ENCODE data around the gene TLE4. TPM values are rescaled to one million over a fixed set of nuclear protein-coding genes. Genes with fewer than 3 reads are reported as not detected.

The TLE4 gene
- total and polyA plus RNA-seq, 2 experiments from 2014 or later: 29.6 to 38.4 TPM

- Histone ChIP-seq H3K4me1 (ENCODE audit: insufficient read depth) (peaks cover 7% of the 10 kb centered on the region), H3K79me2 (peaks cover 7% of the 10 kb centered on the region), H3K9me3 (ENCODE audit: low read depth) (no peaks in the 10 kb centered on the region), H3K27me3 (no peaks in the 10 kb centered on the region), H3K4me3 (no peak overlapping the region), H3K27ac (no peak overlapping the region), H4K20me1 (ENCODE audit: insufficient read depth, poor library complexity, severe bottlenecking) (no peaks in the 10 kb centered on the region), H3K36me3 (replicated peaks; ENCODE audit: insufficient read depth, low read depth) (no peaks in the 10 kb centered on the region), H3K4me2 (no peak overlapping the region), H3K9me2 (replicated peaks; ENCODE audit: insufficient read depth) (no peaks in the 10 kb centered on the region), H2AFZ (no peak overlapping the region)
- TF ChIP-seq CTCF (IDR thresholded peaks at IDR 0.05; ENCODE audit: poor library complexity): no peak
- no peak for TF ChIP-seq EZH2phosphoT487 (IDR thresholded peaks at IDR 0.05; ENCODE audit: low read depth, severe bottlenecking, unreplicated experiment)
- TF ChIP-seq EZH2 (IDR thresholded peaks at IDR 0.05; ENCODE audit: borderline replicate concordance): no peak
- no peak for DNase-seq (ENCODE audit: low spot score)
- WGBS (ENCODE audit: low lambda C conversion rate, missing lambda C conversion rate): 93% methylated on average over 3 of the region's 3 CpGs
Observed at GRCh38 chr9:79673614-79674013, 101.8 kb downstream of the TLE4 start.

DNA sequence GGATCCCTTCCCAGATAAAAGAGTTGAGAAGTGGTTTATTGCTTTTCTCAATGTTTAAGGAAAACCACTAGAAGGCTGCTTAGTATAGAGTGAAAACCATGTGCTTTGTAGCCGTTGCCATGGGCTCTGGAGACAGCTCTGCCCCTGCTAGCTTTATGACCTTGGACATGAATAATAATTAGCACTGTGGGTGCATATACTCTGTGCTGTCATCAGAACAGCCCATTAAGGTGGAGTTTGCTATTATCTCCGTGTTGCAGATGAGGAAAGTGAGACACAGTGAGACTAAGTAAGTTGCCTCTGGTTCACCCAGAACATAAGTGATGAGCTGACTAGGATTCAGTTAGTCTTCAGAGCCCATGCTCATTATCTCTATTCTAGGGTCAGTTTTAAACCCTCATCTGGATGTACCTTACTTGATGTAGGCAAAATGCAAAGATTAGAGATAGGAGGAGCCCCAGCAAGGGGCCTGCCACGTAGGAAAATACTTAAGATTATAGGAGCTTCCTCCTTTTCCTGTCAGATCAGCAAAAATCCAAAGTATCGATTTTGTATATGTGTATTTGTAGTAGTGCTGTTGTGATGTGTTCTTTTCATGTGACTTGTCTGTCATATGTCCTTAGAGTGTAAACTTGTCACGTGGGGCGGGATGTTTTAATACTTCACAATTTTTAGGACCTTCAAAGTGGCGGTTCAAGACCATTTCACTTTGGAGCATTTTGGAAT, 102.5 kb downstream of the TLE4 start:
- no peak overlapping the region for H2AFZ ChIP-seq
- WGBS (ENCODE audit: low lambda C conversion rate, missing lambda C conversion rate): 86% methylated on average over 7 of the region's 7 CpGs

DNA sequence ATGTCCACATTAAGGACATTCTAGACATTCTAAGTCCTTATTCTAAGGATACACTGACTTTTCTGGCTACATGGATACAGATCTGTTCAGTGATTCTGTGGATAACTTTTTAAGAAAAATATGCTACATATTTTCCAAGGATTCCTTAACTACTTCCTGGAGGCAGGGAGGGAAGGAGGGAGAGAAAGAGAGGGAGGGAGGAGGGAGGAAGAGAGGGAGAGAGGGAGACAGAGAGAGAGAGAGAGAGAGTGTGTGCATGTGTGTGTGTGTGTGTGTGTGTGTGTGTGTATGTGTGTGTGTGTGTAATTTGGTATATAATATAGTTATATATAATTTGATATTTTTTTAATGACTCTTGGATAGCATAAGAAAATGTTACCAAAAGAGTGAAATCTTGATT, 109.8 kb downstream of the TLE4 start:
- H3K4me3 ChIP-seq: no peak overlapping the region
- H3K4me1 ChIP-seq (ENCODE audit: insufficient read depth): peaks cover 28% of the 10 kb centered on the region
- H2AFZ ChIP-seq: no peak overlapping the region
- no peaks in the 10 kb centered on the region for H3K27me3 ChIP-seq
- H3K79me2 ChIP-seq: peaks cover 5% of the 10 kb centered on the region
- H3K9me2 ChIP-seq (replicated peaks; ENCODE audit: insufficient read depth): no peaks in the 10 kb centered on the region
- peak overlapping the region; percentile 15 for H3K4me2 ChIP-seq
- no peaks in the 10 kb centered on the region for H3K9me3 ChIP-seq (ENCODE audit: low read depth)
- no peak for TF ChIP-seq EZH2phosphoT487 (IDR thresholded peaks at IDR 0.05; ENCODE audit: low read depth, severe bottlenecking, unreplicated experiment)
- TF ChIP-seq CTCF (IDR thresholded peaks at IDR 0.05; ENCODE audit: poor library complexity): no peak
- TF ChIP-seq EZH2 (IDR thresholded peaks at IDR 0.05; ENCODE audit: borderline replicate concordance): no peak
- H3K36me3 ChIP-seq (replicated peaks; ENCODE audit: insufficient read depth, low read depth): no peaks in the 10 kb centered on the region
- DNase-seq (ENCODE audit: low spot score): no peak
- H3K27ac ChIP-seq: peak overlapping the region; percentile 46
- no peaks in the 10 kb centered on the region for H4K20me1 ChIP-seq (ENCODE audit: insufficient read depth, poor library complexity, severe bottlenecking)

More for the DNA sequence above, 102.5 kb downstream of the TLE4 start:
- Histone ChIP-seq H3K27me3 (no peaks in the 10 kb centered on the region), H3K9me3 (ENCODE audit: low read depth) (no peaks in the 10 kb centered on the region), H3K36me3 (replicated peaks; ENCODE audit: insufficient read depth, low read depth) (no peaks in the 10 kb centered on the region), H3K9me2 (replicated peaks; ENCODE audit: insufficient read depth) (no peaks in the 10 kb centered on the region), H3K4me3 (no peak overlapping the region), H4K20me1 (ENCODE audit: insufficient read depth, poor library complexity, severe bottlenecking) (no peaks in the 10 kb centered on the region), H3K4me1 (ENCODE audit: insufficient read depth) (peaks cover 7% of the 10 kb centered on the region), H3K79me2 (peaks cover 5% of the 10 kb centered on the region), H3K27ac (no peak overlapping the region), H3K4me2 (no peak overlapping the region)
- TF ChIP-seq CTCF (IDR thresholded peaks at IDR 0.05; ENCODE audit: poor library complexity) (no peak), EZH2 (IDR thresholded peaks at IDR 0.05; ENCODE audit: borderline replicate concordance) (no peak), EZH2phosphoT487 (IDR thresholded peaks at IDR 0.05; ENCODE audit: low read depth, severe bottlenecking, unreplicated experiment) (no peak)
- DNase-seq (ENCODE audit: low spot score): no peak
